Right cardiac atrium (tissue), 5 donors: Measurements from ENCODE around the gene FHIT. TPM values are rescaled to one million over a fixed set of nuclear protein-coding genes. Genes with fewer than 3 reads are reported as not detected.

Experiments
- ATAC-seq, 2 donors: fragments of 200-7000 bp; cut with Tn5 transposase; one replicate each; pipeline versions ENCODE4 v1.8.0 to v1.9.1; 2020; ENCODE audit warnings: moderate library complexity in 2 of 2, mild to moderate bottlenecking in 1 of 2
- DNase-seq, 3 donors: peaks; one replicate each; pipeline ENCODE4 v3.0.0-alpha.2; 2020
- H3K27ac ChIP-seq: one replicate; pipeline ENCODE4 v1.5.1; 2013; ENCODE audit warnings: mild to moderate bottlenecking, low read length, control low read depth, moderate library complexity
- H3K27me3 ChIP-seq: one replicate; pipeline ENCODE4 v1.6.1; 2013; ENCODE audit not compliant: control insufficient read depth, insufficient read depth
- H3K4me1 ChIP-seq: one replicate; pipeline ENCODE4 v1.6.1; 2013; ENCODE audit warnings: low read length; ENCODE audit not compliant: control insufficient read depth, insufficient read depth
- H3K4me3 ChIP-seq: one replicate; pipeline ENCODE4 v1.5.1; 2013; ENCODE audit warnings: low read length, control low read depth
- H3K9me3 ChIP-seq: one replicate; pipeline ENCODE4 v1.6.1; 2013; ENCODE audit warnings: low read length; ENCODE audit not compliant: control insufficient read depth
- WGBS: extraction: QIAGEN DNeasy Blood & Tissue Kit; methylation state at CpG from one replicate; pipeline ENCODE4 v1.1.7; 2013; 5-methylcytosine and 5-hydroxymethylcytosine counted together
- intact Hi-C, 4 donors: fragments of 100-400 bp; cut with DNase I; formaldehyde crosslinking; loops; one replicate each; pipeline versions ENCODE4 v1.11.0 to v1.14.0; 2022 to 2023
- polyA plus RNA-seq: library from polyadenylated mRNA; stranded (reverse); fragments of 200-250 nt; gene quantifications from one replicate; pipeline ENCODE4 v1.2.3, GENCODE V29; 2013
- total RNA-seq, 4 donors: library from RNA; stranded (reverse); fragmentation: NEBNext Ultra II Directional; extraction: Animal tissue kit (Norgen Biotek cat#: 25700); gene quantifications; one replicate each; pipeline ENCODE4 v1.2.1, GENCODE V29; 2021
- donor health status: healthy with polysubstance abuse.
- donor health status: DM: no; HTN: yes; CAD: no.
- donor health status: DM: no; HTN: no; CAD: no.
- donor health status: DM: no; HTN: yes; CAD: no; lungs with severe emphysema.
- donor health status: DM: yes; HTN: yes; CAD: no.

Gene FHIT
- total and polyA plus RNA-seq, 5 donors: 16.5 to 25.8 (median 21.4) TPM

DNA sequence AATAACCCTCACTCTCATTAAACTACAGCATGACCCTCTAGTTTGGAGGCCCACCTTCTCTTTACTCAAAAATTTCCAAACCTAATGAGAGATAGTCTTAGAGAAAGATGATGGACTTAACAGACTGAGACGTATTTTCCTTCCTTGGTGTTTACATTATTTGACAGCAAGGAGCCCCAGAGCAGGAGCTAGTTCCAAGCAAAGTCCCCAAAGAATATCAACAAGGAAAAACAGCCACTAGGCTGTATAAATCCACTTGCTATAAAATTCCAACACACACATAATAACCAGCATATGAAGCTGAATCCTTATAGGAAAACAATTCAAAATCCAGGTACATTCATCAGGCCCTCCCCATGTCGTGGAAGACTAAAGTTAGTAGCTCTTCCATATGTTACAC lies 660.0 kb downstream of the FHIT start:
- 75% methylated on average over 2 of the region's 2 CpGs for WGBS
- intact Hi-C loops: no loop called here

DNA sequence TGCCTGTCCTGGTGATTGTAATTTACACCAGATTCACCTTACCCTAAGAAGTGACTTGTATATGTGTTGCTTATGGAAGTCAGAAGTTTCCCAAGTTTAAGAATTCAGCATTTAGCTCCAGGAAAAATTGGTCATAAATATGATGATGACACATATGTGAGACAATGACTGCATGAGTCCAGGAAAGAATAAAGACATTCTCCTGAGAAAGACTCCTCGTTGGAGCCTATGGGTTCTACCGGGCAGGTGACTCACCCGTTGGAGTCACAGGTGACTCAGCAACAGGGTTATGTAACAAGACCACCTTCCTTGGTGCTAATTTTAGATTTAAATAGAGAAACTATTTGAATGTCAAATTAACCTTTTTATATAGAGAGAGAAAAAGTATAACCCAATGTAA lies 662.4 kb downstream of the FHIT start:
- DNase-seq: no peak
- intact Hi-C loops: no loop called here
- H3K27me3 ChIP-seq: no peaks in the 10 kb centered on the region
- no peak overlapping the region for H3K27ac ChIP-seq
- H3K4me1 ChIP-seq: peaks cover 5% of the 10 kb centered on the region
- ATAC-seq: no peak
- no peaks in the 10 kb centered on the region for H3K9me3 ChIP-seq
- 87% methylated on average over 3 of the region's 3 CpGs for WGBS
- no peak overlapping the region for H3K4me3 ChIP-seq

More for the DNA sequence above, 660.0 kb downstream of the FHIT start:
- H3K27me3 ChIP-seq: no peaks in the 10 kb centered on the region
- DNase-seq (no peak), ATAC-seq (no peak)
- peaks cover 8% of the 10 kb centered on the region for H3K4me1 ChIP-seq
- no peak overlapping the region for H3K27ac ChIP-seq
- H3K4me3 ChIP-seq: no peak overlapping the region
- H3K9me3 ChIP-seq: no peaks in the 10 kb centered on the region

DNA sequence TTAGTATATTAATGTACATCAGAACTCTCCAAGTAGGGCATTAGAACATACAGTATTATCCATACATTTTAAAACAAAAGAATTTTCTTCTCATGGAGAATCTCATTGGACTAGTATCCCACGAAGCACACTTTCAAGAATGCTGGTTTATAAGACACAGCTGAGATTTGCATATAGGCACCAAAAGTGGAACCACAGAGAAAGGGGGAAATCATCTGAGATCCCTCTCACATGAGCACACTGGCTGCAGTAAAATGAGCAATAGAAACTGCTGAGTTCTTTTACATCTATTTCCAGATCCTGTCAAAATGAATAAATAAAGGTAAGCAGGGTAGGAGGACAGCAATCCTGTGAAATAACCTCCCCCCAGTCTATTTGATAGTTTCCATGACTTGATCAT lies 665.3 kb downstream of the FHIT start:
- DNase-seq: no peak
- H3K27ac ChIP-seq: no peak overlapping the region
- WGBS: 34% methylated on average over 1 of the region's 1 CpG
- ATAC-seq: no peak
- H3K9me3 ChIP-seq: no peaks in the 10 kb centered on the region
- no peak overlapping the region for H3K4me3 ChIP-seq
- no peaks in the 10 kb centered on the region for H3K27me3 ChIP-seq
- H3K4me1 ChIP-seq: no peaks in the 10 kb centered on the region
- intact Hi-C loops: no loop called here

DNA sequence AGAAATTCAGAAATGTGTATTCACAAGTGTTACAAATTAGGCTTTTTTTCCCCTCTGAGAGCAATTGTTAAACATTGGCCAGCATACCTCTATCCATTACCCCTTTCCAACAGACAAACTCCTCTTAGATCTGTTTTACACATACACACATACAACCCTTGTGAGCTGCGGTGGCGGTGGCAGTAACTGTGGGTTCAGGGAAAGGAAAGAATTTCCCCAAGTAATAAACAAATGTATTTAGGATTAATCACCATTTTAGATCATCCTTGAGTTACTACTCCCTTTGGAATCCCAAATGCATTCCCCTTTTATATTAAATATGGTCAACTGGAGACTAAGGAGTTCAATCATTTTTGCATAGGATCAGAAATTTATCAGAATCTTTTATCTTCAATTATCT lies 667.0 kb downstream of the FHIT start:
- ATAC-seq: no peak
- WGBS: 98% methylated on average over 2 of the region's 2 CpGs
- DNase-seq: no peak
- no peak overlapping the region for H3K4me3 ChIP-seq
- intact Hi-C loops: no loop called here
- H3K4me1 ChIP-seq: no peaks in the 10 kb centered on the region
- no peak overlapping the region for H3K27ac ChIP-seq
- no peaks in the 10 kb centered on the region for H3K9me3 ChIP-seq
- H3K27me3 ChIP-seq: no peaks in the 10 kb centered on the region

DNA sequence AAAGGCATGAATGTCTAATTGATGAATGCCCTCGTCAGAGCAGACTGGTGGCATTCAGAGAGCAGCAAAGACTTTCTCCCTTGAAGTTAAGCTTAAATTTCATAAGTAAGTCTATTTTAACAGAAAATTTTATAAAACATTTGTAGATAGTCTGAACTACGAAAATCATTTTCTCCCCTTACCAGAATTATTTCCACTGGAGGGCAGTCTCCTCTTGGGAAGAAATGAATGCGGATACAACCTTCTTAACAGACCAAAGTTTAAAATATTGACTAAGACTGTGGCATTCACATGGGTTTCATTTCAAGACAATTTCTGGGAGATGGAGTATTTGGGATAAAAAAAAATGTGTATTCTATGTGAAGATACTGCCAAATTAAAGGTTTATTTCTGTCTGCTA lies 669.0 kb downstream of the FHIT start:
- Histone ChIP-seq H3K9me3 (no peaks in the 10 kb centered on the region), H3K27me3 (no peaks in the 10 kb centered on the region), H3K4me1 (no peaks in the 10 kb centered on the region), H3K4me3 (no peak overlapping the region), H3K27ac (no peak overlapping the region)
- ATAC-seq (no peak), DNase-seq (no peak)
- WGBS: 57% methylated on average over 3 of the region's 3 CpGs
- intact Hi-C loops: no loop called here

DNA sequence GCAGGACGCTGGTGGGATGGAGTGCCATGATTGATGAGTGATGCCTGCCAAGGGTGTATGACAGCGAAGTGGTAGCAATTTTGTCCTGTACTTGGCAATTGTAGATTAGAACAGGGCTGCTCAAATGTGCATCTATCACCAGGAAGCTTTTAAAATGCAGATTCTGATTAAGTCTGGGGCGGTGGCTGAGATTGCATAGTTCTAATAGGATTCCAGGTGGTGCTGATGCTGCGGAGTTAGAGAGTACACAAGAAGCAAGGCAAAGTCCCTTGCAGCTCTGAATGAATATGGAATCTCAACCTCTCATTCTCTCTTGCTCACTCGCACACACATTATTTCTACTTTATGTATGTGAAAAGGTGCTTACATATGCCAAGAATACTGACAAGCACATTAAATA lies 670.4 kb downstream of the FHIT start:
- Histone ChIP-seq H3K27me3 (no peaks in the 10 kb centered on the region), H3K4me3 (no peak overlapping the region), H3K9me3 (no peaks in the 10 kb centered on the region), H3K4me1 (no peaks in the 10 kb centered on the region), H3K27ac (no peak overlapping the region)
- DNase-seq (no peak), ATAC-seq (no peak)
- WGBS: 85% methylated on average over 5 of the region's 5 CpGs
- intact Hi-C loops: no loop called here

DNA sequence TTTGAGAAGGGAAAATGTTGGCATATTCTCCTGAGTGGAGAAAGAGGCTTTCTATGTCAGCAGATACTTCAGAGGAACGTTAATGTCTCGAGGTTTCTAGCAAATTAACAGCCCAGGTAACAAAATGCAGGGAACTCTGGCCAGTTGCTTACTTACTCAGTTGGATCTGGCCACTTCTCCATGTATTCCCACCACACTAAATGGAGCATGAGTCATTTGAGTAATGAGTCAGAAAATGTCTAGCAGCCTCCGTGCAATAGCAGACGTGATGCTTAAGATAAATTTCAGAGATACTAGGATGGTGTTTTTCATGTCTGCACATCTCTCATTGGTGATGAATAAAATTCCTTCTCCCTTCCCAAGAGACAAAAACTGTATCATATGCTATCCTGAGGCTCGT lies 671.5 kb downstream of the FHIT start:
- ATAC-seq: no peak
- H3K9me3 ChIP-seq: no peaks in the 10 kb centered on the region
- WGBS: 52% methylated on average over 5 of the region's 5 CpGs
- no peak overlapping the region for H3K27ac ChIP-seq
- no peaks in the 10 kb centered on the region for H3K4me1 ChIP-seq
- intact Hi-C loops: loop anchor here in 1 of 4 donors (10.0 kb wide), 1 partner anchor 805 kb away; no protein-coding TSS in a partner anchor
- no peak for DNase-seq
- no peaks in the 10 kb centered on the region for H3K27me3 ChIP-seq
- no peak overlapping the region for H3K4me3 ChIP-seq

DNA sequence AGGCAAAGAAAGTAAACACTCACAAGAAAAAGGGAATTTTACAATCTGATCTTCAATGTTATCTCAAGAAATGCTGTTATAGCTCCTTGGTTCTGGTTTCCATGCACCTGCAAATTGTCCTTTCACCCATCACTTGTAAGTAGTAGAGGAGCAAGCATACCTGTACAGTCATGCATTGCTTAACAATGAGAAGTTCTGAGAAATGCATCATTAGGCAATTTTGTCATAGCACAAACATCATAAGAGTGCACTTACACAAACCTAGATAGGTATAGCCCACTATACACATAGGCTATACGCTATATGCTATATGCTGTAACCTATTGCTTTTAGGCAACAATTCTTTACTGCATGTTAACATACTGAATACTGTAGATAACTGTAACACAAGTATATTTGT lies 672.3 kb downstream of the FHIT start:
- DNase-seq (no peak), ATAC-seq (no peak)
- intact Hi-C loops: loop anchor here in 1 of 4 donors (10.0 kb wide), 1 partner anchor 804 kb away; no protein-coding TSS in a partner anchor
- no peaks in the 10 kb centered on the region for H3K27me3 ChIP-seq
- no peak overlapping the region for H3K27ac ChIP-seq
- 97% methylated on average over 1 of the region's 1 CpG for WGBS
- H3K4me1 ChIP-seq: no peaks in the 10 kb centered on the region
- no peaks in the 10 kb centered on the region for H3K9me3 ChIP-seq
- H3K4me3 ChIP-seq: no peak overlapping the region

DNA sequence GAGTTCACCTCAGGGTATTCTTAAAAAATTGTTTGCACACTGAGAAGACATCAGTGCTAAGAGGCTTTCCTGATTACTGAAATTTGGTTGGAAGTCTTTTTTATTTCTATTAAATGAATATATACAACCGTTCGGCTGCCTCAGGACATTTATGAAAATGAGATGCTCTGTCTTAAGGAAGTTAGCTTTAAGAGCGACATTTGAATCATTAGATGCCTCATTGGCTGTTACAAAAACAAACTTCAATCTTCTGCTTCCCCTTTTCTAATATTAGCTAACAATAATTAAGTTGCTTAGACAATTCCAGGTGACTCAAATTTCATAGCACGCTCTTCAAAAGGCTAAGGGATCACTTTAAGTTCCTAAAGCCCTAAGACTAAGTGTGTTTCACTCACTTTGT lies 673.7 kb downstream of the FHIT start:
- intact Hi-C loops: loop anchor here in 1 of 4 donors (10.0 kb wide), 1 partner anchor 803 kb away; no protein-coding TSS in a partner anchor

DNA sequence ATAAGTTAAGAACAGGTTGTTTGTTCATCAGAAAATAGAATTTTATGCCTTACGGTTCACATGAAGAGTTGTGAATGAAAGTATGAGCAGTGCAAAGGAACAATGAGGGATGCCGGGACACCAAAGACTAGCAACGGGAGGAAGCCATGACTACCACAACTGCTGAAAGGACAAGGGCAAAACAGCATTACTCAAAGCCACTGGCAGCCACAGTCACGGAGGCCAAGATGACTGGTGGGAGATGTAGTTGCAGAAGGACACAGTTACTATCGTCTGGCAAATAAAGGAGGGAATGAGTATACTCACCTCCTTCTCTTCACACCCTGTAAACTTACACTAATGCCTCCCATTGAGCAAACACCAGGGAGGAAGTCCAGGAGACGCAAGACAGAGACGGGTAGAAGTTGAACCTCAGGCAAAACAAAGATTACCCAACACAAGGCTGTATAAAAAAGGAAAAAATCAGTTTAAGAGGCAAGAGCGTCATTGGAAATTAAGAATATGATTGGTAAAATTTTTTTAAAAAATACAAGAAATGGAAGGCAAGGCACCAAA lies 675.5 kb downstream of the FHIT start:
- intact Hi-C loops: loop anchor here in 1 of 4 donors (10.0 kb wide), 1 partner anchor 801 kb away; no protein-coding TSS in a partner anchor
- WGBS: 75% methylated on average over 8 of the region's 8 CpGs
- Histone ChIP-seq H3K9me3 (no peaks in the 10 kb centered on the region), H3K4me1 (no peaks in the 10 kb centered on the region), H3K4me3 (no peak overlapping the region), H3K27me3 (no peaks in the 10 kb centered on the region), H3K27ac (no peak overlapping the region)
- DNase-seq: no peak
- ATAC-seq: peak in 1 of 2 donors; percentile 52

More for the DNA sequence above, 673.7 kb downstream of the FHIT start:
- Histone ChIP-seq H3K4me1 (no peaks in the 10 kb centered on the region), H3K9me3 (no peaks in the 10 kb centered on the region), H3K27me3 (no peaks in the 10 kb centered on the region), H3K27ac (no peak overlapping the region), H3K4me3 (no peak overlapping the region)
- DNase-seq: no peak
- 87% methylated on average over 4 of the region's 4 CpGs for WGBS
- no peak for ATAC-seq

DNA sequence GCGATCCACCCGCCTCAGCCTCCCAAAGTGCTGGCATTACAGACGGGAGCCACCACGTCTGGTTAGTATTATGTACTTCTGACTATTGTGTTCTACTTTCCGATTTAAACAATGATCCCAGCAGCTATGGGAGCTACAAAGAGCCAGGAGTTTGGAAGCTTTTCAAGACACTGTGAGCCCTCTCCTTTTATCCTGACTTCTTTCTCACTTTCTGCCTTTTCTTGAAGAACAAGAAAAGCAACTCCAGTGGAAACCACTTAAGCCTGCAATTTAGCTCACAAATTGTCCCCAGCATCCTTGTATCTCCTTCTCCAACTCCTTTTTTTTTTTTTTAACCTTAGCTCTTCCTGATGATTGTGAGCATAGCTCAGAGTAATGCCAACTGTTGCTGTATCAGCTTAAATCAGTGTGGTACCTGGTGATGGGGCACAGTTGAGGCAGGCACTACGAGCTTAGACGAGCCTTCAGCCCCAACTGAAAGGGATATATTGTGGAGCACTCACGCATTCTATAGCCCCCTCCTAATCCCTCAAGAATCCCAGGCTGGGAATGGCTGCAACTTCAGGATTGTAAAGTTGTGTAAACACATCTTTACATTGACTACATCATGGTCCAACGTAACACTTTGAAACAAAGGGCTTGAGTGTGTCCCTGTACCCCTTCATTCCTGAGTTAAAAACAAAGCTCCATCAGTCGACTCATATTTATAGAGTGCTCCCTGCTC lies 677.0 kb downstream of the FHIT start:
- Histone ChIP-seq H3K4me1 (no peaks in the 10 kb centered on the region), H3K9me3 (no peaks in the 10 kb centered on the region), H3K27ac (no peak overlapping the region), H3K4me3 (no peak overlapping the region), H3K27me3 (no peaks in the 10 kb centered on the region)
- intact Hi-C loops: loop anchor here in 1 of 4 donors (10.0 kb wide), 1 partner anchor 799 kb away; no protein-coding TSS in a partner anchor
- no peak for DNase-seq
- 78% methylated on average over 10 of the region's 10 CpGs for WGBS
- ATAC-seq: no peak
